Measurements from ENCODE around the gene TSPAN9.

Gene TSPAN9

DNA sequence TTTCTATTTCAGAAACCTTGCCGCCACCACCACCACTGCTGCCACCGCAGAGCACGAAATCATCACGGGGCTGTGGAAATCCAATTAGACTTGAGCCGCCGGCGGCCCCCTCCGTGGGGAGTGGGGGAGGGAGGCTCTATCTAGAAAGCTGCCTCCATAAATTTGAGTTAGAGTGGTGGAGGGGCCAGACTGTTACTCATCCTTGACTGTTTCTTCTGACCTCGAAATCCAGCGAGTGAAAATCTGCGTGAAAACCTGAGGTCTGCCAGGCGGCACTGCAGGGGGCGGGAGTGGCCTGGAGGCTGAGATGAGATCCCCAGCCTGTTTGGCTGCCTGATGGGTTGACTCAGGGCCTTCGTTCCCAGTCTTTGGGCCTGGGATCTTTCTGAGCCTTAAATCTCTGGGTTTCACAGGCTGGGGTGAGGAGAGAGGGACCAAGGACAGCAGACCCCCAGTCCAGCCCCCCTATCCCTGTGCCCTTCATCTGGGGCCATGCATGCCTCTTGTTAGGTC lies 29.9 kb downstream of the TSPAN9 start:
- no peak overlapping the region for H3K4me3 ChIP-seq (ENCODE audit: low read depth, low read length)
- DNase-seq (ENCODE audit: low read depth): no peak
- no peak for TF ChIP-seq MYC (IDR thresholded peaks at IDR 0.05; ENCODE audit: low read depth, low read length)
- no peak for TF ChIP-seq MAX (IDR thresholded peaks at IDR 0.05; ENCODE audit: low read depth, low read length)
- no peak for TF ChIP-seq POLR2A (IDR thresholded peaks at IDR 0.05; ENCODE audit: extremely low read depth, insufficient read length)
- no peak for TF ChIP-seq CTCF (IDR thresholded peaks at IDR 0.05; ENCODE audit: low read depth, low read length)

GRCh38 chr12:3107954-3108353 lies 30.8 kb downstream of the TSPAN9 start:
- H3K4me3 ChIP-seq (ENCODE audit: low read depth, low read length): no peak overlapping the region
- no peak for DNase-seq (ENCODE audit: low read depth)
- TF ChIP-seq CTCF (IDR thresholded peaks at IDR 0.05; ENCODE audit: low read depth, low read length): no peak
- no peak for TF ChIP-seq MYC (IDR thresholded peaks at IDR 0.05; ENCODE audit: low read depth, low read length)
- no peak for TF ChIP-seq POLR2A (IDR thresholded peaks at IDR 0.05; ENCODE audit: extremely low read depth, insufficient read length)
- TF ChIP-seq MAX (IDR thresholded peaks at IDR 0.05; ENCODE audit: low read depth, low read length): no peak

- TF ChIP-seq MAX (IDR thresholded peaks at IDR 0.05; ENCODE audit: low read depth, low read length) (no peak), CTCF (IDR thresholded peaks at IDR 0.05; ENCODE audit: low read depth, low read length) (no peak), MYC (IDR thresholded peaks at IDR 0.05; ENCODE audit: low read depth, low read length) (no peak), POLR2A (IDR thresholded peaks at IDR 0.05; ENCODE audit: extremely low read depth, insufficient read length) (no peak)
- DNase-seq (ENCODE audit: low read depth): no peak
- no peak overlapping the region for H3K4me3 ChIP-seq (ENCODE audit: low read depth, low read length)
Observed at GRCh38 chr12:3110578-3110977, 33.4 kb downstream of the TSPAN9 start.

- no peak for TF ChIP-seq MYC (IDR thresholded peaks at IDR 0.05; ENCODE audit: low read depth, low read length)
- TF ChIP-seq CTCF (IDR thresholded peaks at IDR 0.05; ENCODE audit: low read depth, low read length): no peak
- TF ChIP-seq POLR2A (IDR thresholded peaks at IDR 0.05; ENCODE audit: extremely low read depth, insufficient read length): no peak
- no peak for TF ChIP-seq MAX (IDR thresholded peaks at IDR 0.05; ENCODE audit: low read depth, low read length)
- H3K4me3 ChIP-seq (ENCODE audit: low read depth, low read length): no peak overlapping the region
- no peak for DNase-seq (ENCODE audit: low read depth)
Observed at GRCh38 chr12:3113671-3114325, 36.6 kb downstream of the TSPAN9 start.

GRCh38 chr12:3114671-3115070 lies 37.5 kb downstream of the TSPAN9 start:
- no peak for DNase-seq (ENCODE audit: low read depth)
- TF ChIP-seq MAX (IDR thresholded peaks at IDR 0.05; ENCODE audit: low read depth, low read length) (no peak), CTCF (IDR thresholded peaks at IDR 0.05; ENCODE audit: low read depth, low read length) (no peak), POLR2A (IDR thresholded peaks at IDR 0.05; ENCODE audit: extremely low read depth, insufficient read length) (no peak), MYC (IDR thresholded peaks at IDR 0.05; ENCODE audit: low read depth, low read length) (no peak)
- H3K4me3 ChIP-seq (ENCODE audit: low read depth, low read length): no peak overlapping the region

All from NB4 (cell line).